ENCODE results near the gene RHBDL2.
"Not testable (repeated sequence)": the region's sequence is repeated elsewhere in the genome, so short reads cannot be mapped to it uniquely, and the experiment has no call there.

Gene RHBDL2

DNA sequence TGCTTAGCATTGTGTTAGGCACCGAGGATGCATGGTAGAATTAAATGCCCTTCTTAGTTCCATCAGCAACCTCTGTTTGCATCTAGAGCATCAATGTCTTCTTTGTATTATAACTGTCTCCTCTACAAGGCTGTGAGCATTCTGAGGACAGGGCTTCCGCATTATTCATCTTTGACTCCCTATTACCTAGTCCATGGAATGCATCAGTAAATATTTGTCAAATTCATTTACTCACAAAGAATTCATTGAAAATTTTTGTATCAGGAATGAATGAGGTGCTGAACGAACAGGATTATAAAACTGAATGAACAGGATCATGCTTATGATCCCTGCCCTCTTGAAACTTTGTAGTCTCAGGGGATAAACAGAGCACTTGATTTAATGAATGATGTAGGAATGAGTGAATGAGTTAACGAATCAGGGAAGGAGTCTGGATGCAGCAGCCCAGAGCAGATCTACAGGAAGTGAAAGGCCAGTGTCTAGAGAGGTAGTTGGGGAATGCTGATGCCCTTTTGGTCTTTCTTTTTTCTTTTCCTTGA lies 2.8 kb downstream of the RHBDL2 start:
- no peak for DNase-seq

DNA sequence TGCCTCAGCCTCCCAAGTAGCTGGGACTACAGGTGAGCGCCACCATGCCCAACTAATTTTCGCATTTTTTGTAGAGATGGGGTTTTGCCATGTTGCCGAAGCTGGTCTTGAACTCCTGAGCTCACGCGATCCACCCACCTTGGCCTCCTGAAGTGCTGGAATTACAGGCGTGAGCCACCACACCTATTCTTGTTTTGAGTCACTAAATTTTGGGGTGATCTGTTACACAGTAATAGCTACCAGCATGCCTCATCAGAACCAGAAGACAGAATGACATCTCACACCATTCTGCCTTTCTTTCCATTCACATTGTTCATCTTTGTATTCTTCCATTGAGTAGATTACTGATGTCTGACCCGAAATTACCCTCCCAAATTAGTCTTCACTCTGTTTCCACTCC lies 9.1 kb downstream of the RHBDL2 start:
- no peak for DNase-seq

- DNase-seq, result peak in 57 of 58 donors; percentile 14 to 93 (median 77)
Observed at GRCh38 chr1:38929476-38929875, 12.2 kb downstream of the RHBDL2 start.

DNA sequence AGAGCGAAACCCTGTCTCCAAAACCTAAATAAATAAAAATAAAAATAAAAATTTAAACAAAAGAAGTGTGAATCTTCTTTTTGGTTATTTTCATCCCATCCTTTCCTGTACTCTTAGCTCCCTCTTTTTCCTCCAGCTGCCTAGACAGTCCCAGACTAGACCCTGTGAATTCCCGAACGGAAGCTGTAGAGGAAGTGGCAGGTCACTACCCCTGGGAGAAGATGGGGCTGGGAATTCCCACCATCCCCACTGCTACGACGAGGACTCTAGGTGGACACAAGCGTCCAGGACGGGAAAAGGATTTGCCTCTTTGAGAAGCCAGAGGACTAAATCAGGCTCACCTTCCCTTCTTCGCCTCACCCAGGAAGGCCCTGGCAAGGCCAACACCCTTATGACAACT lies 12.6 kb downstream of the RHBDL2 start:
- DNase-seq, result peak in 1 of 58 donors; percentile 34

- DNase-seq, result peak in 15 of 58 donors; percentile 4 to 40 (median 19)
Observed at GRCh38 chr1:38926091-38926490, 15.5 kb downstream of the RHBDL2 start.

GRCh38 chr1:38925391-38925790 lies 16.2 kb downstream of the RHBDL2 start:
- no peak for DNase-seq

DNA sequence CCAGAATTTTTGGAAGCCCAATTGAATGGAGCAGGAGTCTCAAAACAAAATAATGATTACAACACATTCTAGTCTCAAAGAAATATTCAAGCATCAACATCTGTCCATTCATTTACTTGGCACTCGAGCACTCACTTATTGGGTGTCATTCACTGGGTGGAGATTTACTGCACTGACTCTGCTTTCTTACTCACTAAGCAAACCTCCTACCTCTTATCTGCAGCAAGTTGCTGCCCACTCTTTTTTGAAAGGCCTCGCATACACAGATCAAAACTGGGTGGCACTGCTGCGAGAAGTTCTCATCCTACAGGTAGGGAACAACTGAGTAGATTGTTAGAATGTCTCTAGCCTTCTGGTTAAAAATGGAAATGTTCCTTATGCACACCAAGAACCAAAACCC lies 18.0 kb downstream of the RHBDL2 start:
- peak in 2 of 58 donors; percentile 2 to 16 for DNase-seq

DNA sequence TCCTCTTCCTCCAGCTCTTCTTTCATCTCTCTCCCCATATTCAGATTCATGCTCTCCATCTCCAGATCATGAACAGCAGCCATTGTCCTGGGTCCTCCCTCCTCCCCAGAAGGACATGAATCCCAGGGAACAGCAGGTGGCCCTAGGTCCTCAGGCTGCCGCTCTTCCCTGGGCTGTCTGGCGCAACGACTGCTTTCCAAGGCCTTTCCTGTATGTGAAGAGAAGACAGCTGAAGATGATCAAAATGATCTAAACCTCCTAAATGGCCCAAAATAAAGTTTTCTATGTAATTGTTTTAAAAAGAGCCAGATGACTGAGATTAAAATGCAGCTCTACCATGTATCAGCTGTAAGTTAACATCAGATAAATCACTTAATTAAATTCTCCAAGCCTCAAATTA lies 22.5 kb downstream of the RHBDL2 start:
- peak in 41 of 58 donors; percentile 6 to 77 (median 28) for DNase-seq

DNA sequence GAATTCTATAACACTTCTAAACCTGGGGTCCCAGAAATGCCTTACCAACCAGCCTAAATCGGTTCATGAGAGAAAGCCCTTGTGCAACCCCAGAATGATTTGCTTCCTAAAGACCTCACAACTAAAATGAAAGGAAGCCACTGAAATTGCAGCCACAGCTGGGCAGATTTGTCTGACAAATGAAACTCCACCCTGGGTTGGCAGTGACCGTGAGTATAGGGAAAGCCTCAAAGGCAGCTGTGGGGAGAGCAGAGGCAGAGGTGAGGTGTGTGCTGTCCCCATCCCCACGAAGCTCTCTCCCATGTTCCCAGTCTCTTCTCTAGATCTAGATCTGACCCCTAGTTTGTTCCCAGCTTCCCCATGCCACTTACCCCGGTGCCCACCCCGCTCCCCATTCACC lies 23.1 kb downstream of the RHBDL2 start:
- DNase-seq, result peak in 3 of 58 donors; percentile 16 to 25 (median 19)

DNA sequence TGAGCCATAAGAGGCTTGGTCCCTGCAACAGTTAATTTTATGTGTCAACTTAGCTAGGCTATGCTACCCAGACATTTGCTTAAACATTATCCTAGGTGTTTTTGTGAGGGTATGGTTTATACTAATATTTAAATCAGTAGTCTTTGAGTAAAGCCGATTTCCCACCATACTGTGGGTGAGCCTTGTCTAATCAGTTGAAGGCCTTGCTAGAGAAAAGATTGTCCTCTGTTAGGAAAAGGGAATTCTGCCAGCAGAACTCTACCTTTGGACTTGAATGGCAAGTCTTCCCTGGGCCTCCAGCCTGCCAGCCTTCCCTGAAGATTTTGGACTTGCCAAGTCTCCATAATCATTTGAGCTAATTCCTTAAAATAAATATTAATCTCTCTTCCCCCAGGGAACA lies 23.9 kb downstream of the RHBDL2 start:
- no peak for DNase-seq

GRCh38 chr1:38917337-38917736 lies 24.3 kb downstream of the RHBDL2 start:
- DNase-seq, result no peak

DNA sequence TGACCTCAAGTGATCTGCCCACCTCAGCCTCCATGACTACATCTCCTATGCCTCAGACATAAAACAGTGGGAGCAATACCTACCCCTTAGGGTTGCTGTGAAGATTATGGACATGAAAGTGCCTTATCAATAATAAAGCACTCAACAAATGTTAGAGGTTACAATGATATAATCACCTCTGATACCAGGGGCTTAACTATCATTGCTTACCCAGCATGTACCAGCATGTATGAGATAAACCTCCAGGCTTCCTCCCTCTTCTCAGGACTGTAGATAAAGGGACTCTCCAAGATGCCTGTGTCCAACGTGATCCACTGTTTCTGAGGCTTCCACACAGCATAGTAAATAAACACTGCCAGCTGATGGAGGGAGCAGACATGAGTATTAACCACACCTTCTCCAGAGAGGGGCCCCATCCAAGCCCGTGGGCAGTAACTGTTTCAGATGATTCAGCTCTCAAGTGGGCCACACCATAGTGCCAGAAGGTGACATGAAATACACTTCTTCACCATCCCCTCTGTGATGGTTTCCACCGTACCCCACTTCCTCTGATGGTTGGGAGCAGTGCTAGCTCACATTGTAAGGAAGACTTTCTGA lies 26.2 kb downstream of the RHBDL2 start:
- no peak for DNase-seq

DNA sequence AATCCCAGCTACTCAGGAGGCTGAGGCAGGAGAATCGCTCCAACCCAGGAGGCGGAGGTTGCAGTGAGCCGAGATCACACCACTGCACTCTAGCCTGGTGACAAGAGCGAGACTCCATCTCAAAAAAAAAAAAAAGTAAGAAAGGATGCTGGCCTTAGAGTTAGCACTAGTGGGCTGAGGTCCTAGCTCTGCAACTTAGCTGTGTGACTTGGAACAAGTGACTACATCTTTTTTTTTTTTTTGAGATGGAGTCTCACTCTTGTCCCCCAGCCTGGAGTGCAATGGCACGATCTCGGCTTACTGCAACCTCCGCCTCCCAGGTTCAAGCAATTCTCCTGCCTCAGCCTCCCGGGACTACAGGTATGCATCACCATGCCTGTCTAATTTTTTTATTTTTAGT lies 26.7 kb downstream of the RHBDL2 start:
- DNase-seq, result not testable (repeated sequence)

- DNase-seq, result no peak
Observed at GRCh38 chr1:38908821-38909220, 32.8 kb downstream of the RHBDL2 start.

GRCh38 chr1:38905985-38906384 lies 35.6 kb downstream of the RHBDL2 start:
- no peak for DNase-seq

DNA sequence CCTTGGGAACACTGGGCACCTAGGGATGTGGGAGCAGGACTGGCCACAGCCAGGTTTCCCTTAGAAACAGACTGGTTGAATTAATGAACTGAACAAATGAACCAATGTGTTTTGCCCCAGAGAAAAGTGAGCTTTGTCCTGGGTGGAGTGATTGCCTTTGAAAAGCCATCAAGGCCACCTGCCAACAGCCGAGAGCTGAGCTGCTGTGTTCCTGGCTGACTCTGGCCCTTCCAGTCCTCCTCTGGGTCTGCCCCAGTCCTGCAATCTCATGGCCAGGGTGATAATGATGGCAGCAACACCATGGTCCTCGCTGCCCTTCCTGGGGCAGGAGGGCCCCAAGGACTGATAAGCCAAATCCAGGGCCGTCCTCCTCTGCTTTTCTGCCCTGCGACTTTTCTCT lies 42.1 kb downstream of the RHBDL2 start:
- DNase-seq, result peak in 1 of 58 donors; percentile 7

GRCh38 chr1:38898653-38899230 lies 42.9 kb downstream of the RHBDL2 start:
- no peak for DNase-seq

- no peak for DNase-seq
Observed at GRCh38 chr1:38896169-38896568, 45.5 kb downstream of the RHBDL2 start.

DNA sequence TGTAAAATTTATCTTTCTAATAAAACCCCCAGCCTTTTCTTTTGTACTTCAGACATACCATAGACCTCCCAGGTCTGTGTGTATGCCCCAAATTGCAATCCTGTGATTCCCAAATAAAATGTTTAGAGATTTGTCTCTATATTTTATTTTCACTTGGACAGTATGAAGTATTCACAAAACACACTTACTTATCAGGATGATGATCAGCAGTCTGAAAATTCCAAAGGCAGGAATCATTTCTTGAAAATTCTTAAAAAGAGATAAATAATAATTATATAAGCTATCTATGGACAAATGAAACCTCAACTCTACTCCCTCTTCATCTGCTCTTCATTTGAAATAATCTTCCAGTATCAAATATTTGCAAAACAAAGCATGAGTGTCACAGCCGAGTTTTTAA lies 48.7 kb downstream of the RHBDL2 start:
- no peak for DNase-seq

- DNase-seq, result no peak
Observed at GRCh38 chr1:38891753-38892152, 49.9 kb downstream of the RHBDL2 start.

DNA sequence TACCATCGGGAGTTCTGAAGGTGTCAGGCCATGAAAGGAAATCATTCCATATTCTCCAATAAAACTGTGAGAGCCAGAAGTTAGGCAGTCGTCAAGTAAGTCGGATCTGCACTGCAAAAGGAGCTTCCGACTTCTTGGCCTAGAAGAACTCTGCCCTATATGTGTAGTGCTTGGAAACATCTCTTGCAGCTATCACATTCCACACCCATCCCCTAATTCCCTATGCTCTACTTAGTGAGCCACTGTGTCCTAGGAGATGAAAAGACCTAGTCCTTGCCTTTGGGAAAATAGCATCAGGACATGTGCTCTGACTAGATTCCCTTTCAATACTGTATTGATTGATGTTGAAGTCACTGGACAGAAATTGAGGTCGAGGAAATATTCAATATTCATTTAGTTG lies 52.0 kb downstream of the RHBDL2 start:
- DNase-seq, result no peak

DNA sequence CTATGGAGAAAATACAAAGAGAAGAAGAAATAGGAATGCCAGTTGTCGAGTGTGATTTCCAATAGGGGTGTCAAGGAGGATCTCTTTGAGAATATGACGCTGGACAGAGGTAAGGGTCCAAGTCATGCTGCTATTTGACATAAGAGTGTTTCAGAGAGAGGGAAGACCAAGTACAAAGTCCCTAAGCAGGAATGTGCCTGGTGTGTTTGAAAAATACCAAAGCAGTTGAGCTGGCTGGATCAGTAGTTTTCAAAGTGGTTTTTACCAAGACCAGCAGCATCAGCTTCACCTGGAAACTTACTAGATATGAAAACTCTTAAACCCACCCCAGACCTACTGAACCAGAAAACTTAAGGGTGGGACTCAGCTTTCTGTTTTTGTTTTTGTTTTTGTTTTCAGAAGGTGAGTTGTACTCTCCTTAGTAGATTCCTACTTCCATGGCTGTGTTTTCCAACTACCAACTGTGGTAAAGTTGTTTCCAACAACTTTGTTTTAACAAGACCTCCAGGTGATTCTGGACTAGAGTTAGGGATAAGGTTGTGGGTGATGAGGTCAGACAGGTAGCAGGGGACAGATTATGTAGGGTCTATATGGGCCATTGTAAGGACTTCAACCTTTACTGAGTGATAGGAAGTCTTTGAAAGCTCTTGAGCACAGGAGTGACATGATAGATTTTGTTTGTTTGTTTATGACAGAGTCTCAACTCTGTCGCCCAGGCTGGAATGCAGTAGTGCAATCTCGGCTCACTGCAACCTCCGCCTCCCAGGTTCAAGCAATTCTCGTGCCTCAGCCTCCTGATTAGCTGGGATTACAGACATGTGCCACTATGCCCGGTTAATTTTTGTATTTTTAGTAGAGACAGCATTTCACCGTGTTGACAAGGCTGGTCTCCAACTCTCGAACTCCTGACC lies 53.0 kb downstream of the RHBDL2 start:
- DNase-seq, result no peak
